Aorta (tissue), 5 donors: Measurements from ENCODE around the gene CYP1B1. TPM values are rescaled to one million over a fixed set of nuclear protein-coding genes. Genes with fewer than 3 reads are reported as not detected.
"Not testable (repeated sequence)": the region's sequence is repeated elsewhere in the genome, so short reads cannot be mapped to it uniquely, and the experiment has no call there.

ENCODE experiments used
- ATAC-seq: fragments of 200-7000 bp; cut with Tn5 transposase; one replicate; pipeline ENCODE4 v1.9.1; 2022; ENCODE audit warnings: moderate library complexity; ENCODE audit not compliant: low FRiP score
- DNase-seq, 2 donors: peaks; one replicate each; pipeline ENCODE4 v3.0.0-alpha.2; 2020
- H3K27ac ChIP-seq, 2 donors: one replicate each; pipeline ENCODE4 v1.5.1; 2013; ENCODE audit warnings: low read length in 2 of 2, mild to moderate bottlenecking in 2 of 2, moderate library complexity in 2 of 2, control low read depth in 1 of 2, inconsistent platforms in 1 of 2, low read depth in 1 of 2
- H3K27me3 ChIP-seq, 2 donors: one replicate each; pipeline ENCODE4 v1.6.1; 2013; ENCODE audit warnings: control low read depth in 1 of 2, low read length in 1 of 2, mild to moderate bottlenecking in 1 of 2, moderate library complexity in 1 of 2; ENCODE audit not compliant: insufficient read depth in 2 of 2, control insufficient read depth in 1 of 2
- H3K36me3 ChIP-seq, 2 donors: one replicate each; pipeline ENCODE4 v1.6.1; 2013; ENCODE audit warnings: control low read depth in 1 of 2, low read length in 1 of 2, mild to moderate bottlenecking in 1 of 2; ENCODE audit not compliant: insufficient read depth in 2 of 2, control insufficient read depth in 1 of 2
- H3K4me1 ChIP-seq, 2 donors: one replicate each; pipeline ENCODE4 v1.6.1; 2013; ENCODE audit warnings: low read length in 2 of 2, control low read depth in 1 of 2, mild to moderate bottlenecking in 1 of 2, moderate library complexity in 1 of 2; ENCODE audit not compliant: insufficient read depth in 2 of 2, control insufficient read depth in 1 of 2
- H3K4me3 ChIP-seq, 2 donors: one replicate each; pipeline ENCODE4 v1.5.1; 2013; ENCODE audit warnings: low read length in 2 of 2, control low read depth in 1 of 2, mild to moderate bottlenecking in 1 of 2
- H3K9me3 ChIP-seq: one replicate; pipeline ENCODE4 v1.6.1; 2013; ENCODE audit warnings: mild to moderate bottlenecking, low read length; ENCODE audit not compliant: control insufficient read depth
- WGBS, 2 donors: extraction: QIAGEN DNeasy Blood & Tissue Kit; methylation state at CpG; one replicate each; pipeline ENCODE4 v1.1.7; 2013; 5-methylcytosine and 5-hydroxymethylcytosine counted together
- intact Hi-C, 2 donors: fragments of 100-400 bp; cut with DNase I; formaldehyde crosslinking; loops; one replicate each; pipeline versions ENCODE4 v1.14.2 to v1.15.0; 2022
- polyA plus RNA-seq, 2 donors: library from polyadenylated mRNA; stranded (reverse); fragments of 200-250 nt; gene quantifications; one replicate each; pipeline ENCODE4 v1.2.3, GENCODE V29; 2013
- total RNA-seq, 2 donors: library from RNA; stranded (reverse); fragmentation: NEBNext Ultra II Directional; extraction: Animal tissue kit (Norgen Biotek cat#: 25700); gene quantifications; one replicate each; pipeline ENCODE4 v1.2.1, GENCODE V29; 2021
- donor health status: healthy with polysubstance abuse.
- donor health status: Bipolar disorder and iron deficiency.
- donor health status: DM: no; HTN: no; CAD: no.
- donor health status: DM: no; HTN: no; CAD: no.
- donor health status: DM: yes; HTN: yes; CAD: no.

Gene CYP1B1
- total and polyA plus RNA-seq, 4 donors, result 7.3 to 115 (median 62.0) TPM

DNA sequence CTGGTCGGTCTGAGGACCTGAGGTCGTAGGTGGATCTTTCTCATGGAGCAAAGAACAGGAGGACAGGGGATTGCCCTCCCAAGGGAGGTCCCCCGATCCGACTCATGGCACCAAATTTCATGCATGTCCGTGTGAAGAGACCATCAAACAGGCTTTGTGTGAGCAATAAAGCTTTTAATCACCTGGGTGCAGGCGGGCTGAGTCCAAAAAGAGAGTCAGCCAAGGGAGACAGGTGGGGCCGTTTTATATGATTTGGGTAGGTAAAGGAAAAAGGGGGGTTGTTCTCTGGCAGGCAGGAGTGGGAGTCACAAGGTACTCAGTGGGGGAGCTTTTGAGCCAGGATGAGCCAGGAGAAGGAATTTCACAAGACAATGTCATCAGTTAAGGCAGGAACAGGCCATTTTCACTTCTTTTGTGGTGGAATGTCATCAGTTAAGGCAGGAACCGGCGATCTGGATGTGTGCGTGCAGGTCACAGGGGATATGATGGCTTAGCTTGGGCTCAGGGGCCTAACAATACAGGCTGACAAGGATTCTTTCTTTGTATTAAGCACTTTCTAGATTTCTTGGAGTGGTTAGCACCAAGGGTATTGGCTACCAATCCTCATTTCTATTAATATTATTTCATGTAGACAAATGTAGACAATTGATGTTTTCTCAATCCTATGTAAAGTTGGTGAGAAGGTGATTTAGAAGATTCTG, 10.2 kb upstream of the CYP1B1 start:
- ATAC-seq, intact Hi-C loops, H3K4me3 ChIP-seq, DNase-seq, H3K27me3 ChIP-seq, H3K27ac ChIP-seq, H3K4me1 ChIP-seq, H3K36me3 ChIP-seq, H3K9me3 ChIP-seq: not testable (repeated sequence)
- 86 to 88% methylated on average over 10 of the region's 10 CpGs for WGBS, 2 donors

DNA sequence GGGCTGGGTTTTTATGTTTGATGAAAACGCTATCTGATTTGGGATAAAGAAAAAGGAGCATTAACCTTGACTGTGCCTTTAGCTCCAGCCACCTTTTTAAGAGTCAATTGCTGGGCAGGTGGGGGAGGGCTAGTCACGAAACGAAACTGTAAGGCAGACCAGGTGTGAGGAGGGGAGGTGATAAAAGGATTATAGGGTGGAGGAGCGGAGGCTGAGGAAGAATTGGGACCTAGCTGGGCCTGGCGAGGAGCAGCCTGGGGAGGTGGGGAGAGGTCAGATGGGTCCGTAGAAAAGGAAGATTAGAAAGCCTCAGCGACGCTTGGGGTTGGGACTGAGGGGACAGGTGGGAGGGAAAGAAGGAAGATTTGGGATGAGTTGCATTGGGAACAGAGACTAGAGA, 8.6 kb upstream of the CYP1B1 start:
- DNase-seq, result peak in 1 of 2 donors; percentile 43
- 83 to 89% methylated on average over 8 of the region's 8 CpGs for WGBS, 2 donors

GRCh38 chr2:38082727-38083126, 6.8 kb upstream of the CYP1B1 start:
- intact Hi-C loops, H3K27ac ChIP-seq, H3K36me3 ChIP-seq, DNase-seq, H3K4me3 ChIP-seq, H3K27me3 ChIP-seq, H3K9me3 ChIP-seq, ATAC-seq, H3K4me1 ChIP-seq: not testable (repeated sequence)
- 93 to 96% methylated on average over 9 of the region's 9 CpGs for WGBS, 2 donors

More for the DNA sequence above, 8.6 kb upstream of the CYP1B1 start:
- H3K4me3 ChIP-seq, H3K9me3 ChIP-seq, H3K27ac ChIP-seq, H3K36me3 ChIP-seq, H3K27me3 ChIP-seq, H3K4me1 ChIP-seq, intact Hi-C loops, ATAC-seq: not testable (repeated sequence)

DNA sequence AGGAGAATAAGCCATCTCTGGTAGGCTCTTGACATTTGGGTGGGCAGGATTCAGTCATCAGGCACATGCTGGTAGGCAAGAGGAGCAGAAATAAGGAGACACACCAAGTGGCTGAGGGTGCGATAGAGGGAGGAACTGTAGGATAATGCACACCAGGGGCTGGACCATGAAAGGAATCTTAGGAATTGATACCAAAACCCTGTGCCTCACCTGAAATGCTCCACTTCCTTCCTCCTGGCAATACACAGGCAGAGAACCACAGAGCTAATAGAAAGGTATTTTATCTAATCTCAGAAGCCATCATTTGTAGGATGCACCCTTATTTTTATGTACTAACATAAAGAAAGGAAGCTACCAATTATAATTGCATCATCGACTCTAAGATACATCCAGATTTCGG, 4.4 kb upstream of the CYP1B1 start:
- Histone ChIP-seq H3K4me3 (no peak overlapping the region), H3K4me1 (no peaks in the 10 kb centered on the region), H3K27me3 (no peaks in the 10 kb centered on the region), H3K27ac (no peak overlapping the region), H3K9me3 (no peaks in the 10 kb centered on the region), H3K36me3 (no peaks in the 10 kb centered on the region)
- ATAC-seq (no peak), DNase-seq (no peak)
- 95 to 97% methylated on average over 3 of the region's 3 CpGs for WGBS, 2 donors
- intact Hi-C loops, result no loop called here

GRCh38 chr2:38079116-38080052, 3.4 kb upstream of the CYP1B1 start:
- Histone ChIP-seq H3K4me3 (no peak overlapping the region), H3K4me1 (no peaks in the 10 kb centered on the region), H3K27me3 (no peaks in the 10 kb centered on the region), H3K9me3 (no peaks in the 10 kb centered on the region), H3K27ac (no peak overlapping the region), H3K36me3 (no peaks in the 10 kb centered on the region)
- WGBS, 2 donors, result 82 to 83% methylated on average over 11 of the region's 11 CpGs
- intact Hi-C loops, result loop anchor here (5.0 kb wide), 2 partner anchors 193 to 198 kb away; no protein-coding TSS in a partner anchor
- ATAC-seq, result no peak
- peak in 1 of 2 donors; percentile 47 for DNase-seq

DNA sequence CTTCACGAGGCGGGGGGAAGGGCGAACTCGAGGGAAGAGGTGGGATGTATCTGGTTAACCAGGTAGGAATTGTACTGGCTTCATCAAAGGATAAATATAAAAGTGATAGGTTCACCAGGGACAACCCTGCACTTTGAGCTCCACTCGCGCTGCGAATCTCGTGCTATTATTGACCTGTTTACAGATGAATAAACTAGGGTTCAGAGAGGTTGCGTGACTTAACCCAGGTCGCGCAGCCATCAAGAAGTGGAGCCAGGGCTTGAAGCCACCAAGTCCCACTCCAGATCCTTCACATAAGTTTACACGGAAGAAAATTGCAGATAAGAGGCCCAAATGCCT, 1.4 kb upstream of the CYP1B1 start:
- 43 to 47% methylated on average over 12 of the region's 12 CpGs for WGBS, 2 donors
- H3K27ac ChIP-seq, result no peak overlapping the region
- intact Hi-C loops, result loop anchor here (5.0 kb wide), 2 partner anchors 195 to 200 kb away; no protein-coding TSS in a partner anchor

DNA sequence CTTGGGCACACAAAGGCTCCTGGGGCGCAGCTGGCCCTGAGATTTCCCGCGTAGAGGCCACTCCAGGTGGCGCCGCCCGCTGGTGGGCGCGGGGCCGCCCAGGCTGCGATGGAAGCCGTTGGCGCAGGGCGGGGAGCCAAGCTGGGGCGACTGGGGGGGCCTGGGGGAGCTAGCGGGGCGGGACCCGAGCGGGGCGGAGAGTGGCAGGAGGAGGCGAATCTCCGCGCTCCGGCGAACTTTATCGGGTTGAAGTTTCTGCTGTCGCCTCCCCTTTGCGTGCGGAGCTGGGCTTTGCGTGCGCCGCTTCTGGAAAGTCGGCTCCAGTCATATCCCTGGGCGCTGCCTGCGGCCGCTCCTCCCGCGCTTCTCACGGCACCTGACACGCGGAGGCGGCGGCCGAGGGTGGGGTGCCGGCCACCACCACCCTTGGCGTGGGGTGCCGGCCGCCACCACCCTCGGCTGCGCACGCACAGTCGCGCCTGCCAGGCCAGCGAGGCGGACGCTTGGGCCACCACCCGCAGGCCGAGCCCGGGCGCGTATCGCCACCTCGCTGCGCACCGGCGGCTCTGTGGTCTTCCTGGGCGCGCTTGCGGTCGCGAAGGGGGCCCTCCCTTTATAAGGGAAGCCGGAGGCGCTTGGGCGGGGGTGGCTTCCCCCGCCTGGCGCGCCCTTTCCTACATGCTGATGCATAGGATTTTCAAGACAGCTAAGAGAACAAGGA, 919 bp upstream of the CYP1B1 start:
- WGBS, 2 donors, result 1% methylated on average over 43 to 76 of the region's 76 CpGs

More for the DNA sequence above, 1.4 kb upstream of the CYP1B1 start:
- no peaks in the 10 kb centered on the region for H3K4me1 ChIP-seq
- no peaks in the 10 kb centered on the region for H3K36me3 ChIP-seq
- DNase-seq (no peak), ATAC-seq (no peak)
- no peaks in the 10 kb centered on the region for H3K27me3 ChIP-seq
- H3K9me3 ChIP-seq, result no peaks in the 10 kb centered on the region
- peak overlapping the region in 1 of 2 donors; percentile 66 for H3K4me3 ChIP-seq

GRCh38 chr2:38076152-38076709, 280 bp upstream of the CYP1B1 start:
- Histone ChIP-seq H3K36me3 (no peaks in the 10 kb centered on the region), H3K4me3 (peak overlapping the region; percentile 20 to 66), H3K4me1 (no peaks in the 10 kb centered on the region), H3K27me3 (no peaks in the 10 kb centered on the region), H3K9me3 (no peaks in the 10 kb centered on the region), H3K27ac (no peak overlapping the region)
- peak; percentile 88 for ATAC-seq
- 1% methylated on average over 48 to 51 of the region's 51 CpGs for WGBS, 2 donors
- intact Hi-C loops, result loop anchor here (5.0 kb wide), 2 partner anchors 196 to 201 kb away; no protein-coding TSS in a partner anchor
- peak; percentile 85 to 90 for DNase-seq

More for the DNA sequence above, 919 bp upstream of the CYP1B1 start:
- H3K4me3 ChIP-seq, result peak overlapping the region; percentile 20 to 66
- H3K27me3 ChIP-seq, result no peaks in the 10 kb centered on the region
- H3K36me3 ChIP-seq, result no peaks in the 10 kb centered on the region
- H3K9me3 ChIP-seq, result no peaks in the 10 kb centered on the region
- ATAC-seq, result peak; percentile 84
- peak; percentile 88 to 92 for DNase-seq
- H3K27ac ChIP-seq, result no peak overlapping the region
- H3K4me1 ChIP-seq, result no peaks in the 10 kb centered on the region
- intact Hi-C loops, result loop anchor here (5.0 kb wide), 2 partner anchors 195 to 200 kb away; no protein-coding TSS in a partner anchor
